ENCODE data around the gene CATSPERZ. TPM values are rescaled to one million over a fixed set of nuclear protein-coding genes. Genes with fewer than 3 reads are reported as not detected.

The CATSPERZ gene
- total and polyA plus RNA-seq, 2 donors from 2014 or later: not detected

GRCh38 chr11:64288353-64288750 lies 11.8 kb upstream of the CATSPERZ start:
- H3K9ac ChIP-seq (ENCODE audit: low read length in 3 of 3): no peak overlapping the region
- FAIRE-seq (no peak), DNase-seq (no peak)

GRCh38 chr11:64289002-64289564 lies 11.1 kb upstream of the CATSPERZ start:
- FAIRE-seq (no peak), DNase-seq (peak in 1 of 5 donors; percentile 50)
- H3K27ac ChIP-seq (ENCODE audit: low read depth in 2 of 2, low read length in 2 of 2): no peak overlapping the region
- no peak for TF ChIP-seq CTCF (IDR thresholded peaks at IDR 0.05; ENCODE audit: borderline replicate concordance, extremely low read depth, insufficient read depth)
- intact Hi-C loops (cut with DNase I): no loop called here
- no peak overlapping the region for H3K4me3 ChIP-seq (ENCODE audit: low read length in 3 of 3)
- H3K36me3 ChIP-seq (ENCODE audit: control insufficient read depth in 2 of 3, insufficient read depth in 3 of 3, low read length in 3 of 3): no peaks in the 10 kb centered on the region
- no peaks in the 10 kb centered on the region for H3K9me3 ChIP-seq (ENCODE audit: control insufficient read depth in 2 of 3, insufficient read depth in 1 of 3, low read length in 3 of 3)
- H3K27me3 ChIP-seq (ENCODE audit: control insufficient read depth, insufficient read depth, low read length): peaks cover 14% of the 10 kb centered on the region
- H3K4me1 ChIP-seq (ENCODE audit: control insufficient read depth in 2 of 3, insufficient read depth in 2 of 3, low read depth in 1 of 3, low read length in 3 of 3): peaks cover 0 to 12% (median 0%) of the 10 kb centered on the region in 3 donors
- no peak overlapping the region for H3K9ac ChIP-seq (ENCODE audit: low read length in 3 of 3)

More at GRCh38 chr11:64288353-64288750, 11.8 kb upstream of the CATSPERZ start:
- Histone ChIP-seq H3K4me1 (ENCODE audit: control insufficient read depth in 2 of 3, insufficient read depth in 2 of 3, low read depth in 1 of 3, low read length in 3 of 3) (peaks cover 0 to 16% (median 2%) of the 10 kb centered on the region in 3 donors), H3K4me3 (ENCODE audit: low read length in 3 of 3) (no peak overlapping the region), H3K9me3 (ENCODE audit: control insufficient read depth in 2 of 3, insufficient read depth in 1 of 3, low read length in 3 of 3) (no peaks in the 10 kb centered on the region), H3K36me3 (ENCODE audit: control insufficient read depth in 2 of 3, insufficient read depth in 3 of 3, low read length in 3 of 3) (no peaks in the 10 kb centered on the region), H3K27me3 (ENCODE audit: control insufficient read depth, insufficient read depth, low read length) (peaks cover 14% of the 10 kb centered on the region), H3K27ac (ENCODE audit: low read depth in 2 of 2, low read length in 2 of 2) (no peak overlapping the region)
- intact Hi-C loops (cut with DNase I): no loop called here
- no peak for TF ChIP-seq CTCF (IDR thresholded peaks at IDR 0.05; ENCODE audit: borderline replicate concordance, extremely low read depth, insufficient read depth)

- Histone ChIP-seq H3K27ac (ENCODE audit: low read depth in 2 of 2, low read length in 2 of 2) (no peak overlapping the region), H3K4me1 (ENCODE audit: control insufficient read depth in 2 of 3, insufficient read depth in 2 of 3, low read depth in 1 of 3, low read length in 3 of 3) (peaks cover 0 to 11% (median 0%) of the 10 kb centered on the region in 3 donors), H3K9me3 (ENCODE audit: control insufficient read depth in 2 of 3, insufficient read depth in 1 of 3, low read length in 3 of 3) (no peaks in the 10 kb centered on the region), H3K4me3 (ENCODE audit: low read length in 3 of 3) (no peak overlapping the region), H3K27me3 (ENCODE audit: control insufficient read depth, insufficient read depth, low read length) (peaks cover 23% of the 10 kb centered on the region), H3K36me3 (ENCODE audit: control insufficient read depth in 2 of 3, insufficient read depth in 3 of 3, low read length in 3 of 3) (no peaks in the 10 kb centered on the region), H3K9ac (ENCODE audit: low read length in 3 of 3) (no peak overlapping the region)
- intact Hi-C loops (cut with DNase I): no loop called here
- FAIRE-seq: no peak
- peak in 2 of 5 donors; percentile 45 to 64 for DNase-seq
- TF ChIP-seq CTCF (IDR thresholded peaks at IDR 0.05; ENCODE audit: borderline replicate concordance, extremely low read depth, insufficient read depth): no peak
These were observed 9.6 kb upstream of the CATSPERZ start for GRCh38 chr11:64290352-64291261.

Measured in kidney (tissue), 14 donors.